CD4-positive, alpha-beta memory T cell (primary cell): Measurements from ENCODE around the gene IFT88. TPM values are rescaled to one million over a fixed set of nuclear protein-coding genes. Genes with fewer than 3 reads are reported as not detected.

ENCODE experiments used
- CTCF ChIA-PET: fragments of 350-600 bp; sonication (Branson Sonifier 250); formaldehyde crosslinking; loops from one replicate; lab custom pipeline; 2021; ENCODE audit warnings: inconsistent platforms; ENCODE audit not compliant: partially characterized antibody; lab: Charles Lee
- POLR2A ChIA-PET: fragments of 350-600 bp; sonication (Branson Sonifier 250); formaldehyde crosslinking; loops from one replicate; lab custom pipeline; 2021; ENCODE audit not compliant: partially characterized antibody; lab: Charles Lee
- DNase-seq, 5 donors: peaks; one replicate each; pipeline versions ENCODE4 v3.0.0 to v3.0.0-alpha.2; 2020 to 2022; ENCODE audit warnings: mixed read lengths in 1 of 5
- H3K27ac ChIP-seq: one replicate; pipeline ENCODE4 v1.7.0; 2013; ENCODE audit warnings: low read depth, low read length
- H3K27me3 ChIP-seq: 2 replicates; pipeline ENCODE4 v1.7.0; 2013; ENCODE audit warnings: mild to moderate bottlenecking, low read length, moderate library complexity; ENCODE audit not compliant: insufficient read depth
- H3K36me3 ChIP-seq: 2 replicates; pipeline ENCODE4 v1.7.0; 2013; ENCODE audit warnings: mild to moderate bottlenecking, low read length, moderate library complexity; ENCODE audit not compliant: insufficient read depth
- H3K4me1 ChIP-seq: 2 replicates; pipeline ENCODE4 v1.7.0; 2013; ENCODE audit warnings: mild to moderate bottlenecking, low read length, moderate library complexity; ENCODE audit not compliant: insufficient read depth
- H3K4me3 ChIP-seq, 2 donors: one replicate each; pipeline ENCODE4 v1.7.0; 2013; ENCODE audit warnings: low read length in 2 of 2, mild to moderate bottlenecking in 1 of 2
- H3K9me3 ChIP-seq, 2 donors: one replicate each; pipeline ENCODE4 v1.7.0; 2013; ENCODE audit warnings: low read length in 2 of 2, control low read depth in 1 of 2; ENCODE audit not compliant: control insufficient read depth in 1 of 2
- H3K27ac Mint-ChIP-seq, 7 donors: one replicate each; pipeline ENCODE4 v1.8.0; 2020 to 2021; ENCODE audit warnings: mixed read lengths in 7 of 7, mild to moderate bottlenecking in 6 of 7, inconsistent platforms in 3 of 7, moderate library complexity in 3 of 7
- H3K27me3 Mint-ChIP-seq, 2 donors: one replicate each; pipeline ENCODE4 v1.8.0; 2020 to 2021; ENCODE audit warnings: mixed read lengths in 2 of 2
- H3K36me3 Mint-ChIP-seq, 2 donors: one replicate each; pipeline ENCODE4 v1.8.0; 2020 to 2021; ENCODE audit warnings: mixed read lengths in 2 of 2, inconsistent platforms in 1 of 2, mild to moderate bottlenecking in 1 of 2
- H3K4me1 Mint-ChIP-seq, 4 donors: one replicate each; pipeline ENCODE4 v1.8.0; 2020 to 2021; ENCODE audit warnings: mixed read lengths in 4 of 4, mild to moderate bottlenecking in 1 of 4
- H3K4me3 Mint-ChIP-seq, 8 donors: one replicate each; pipeline ENCODE4 v1.8.0; 2020 to 2021; ENCODE audit warnings: mixed read lengths in 8 of 8, mild to moderate bottlenecking in 7 of 8, moderate library complexity in 6 of 8, inconsistent platforms in 3 of 8
- H3K9me3 Mint-ChIP-seq, 8 donors: one replicate each; pipeline ENCODE4 v1.8.0; 2020 to 2021; ENCODE audit warnings: mixed read lengths in 8 of 8, mild to moderate bottlenecking in 5 of 8, inconsistent platforms in 3 of 8, moderate library complexity in 1 of 8
- intact Hi-C: fragments of 100-400 bp; cut with micrococcal nuclease; formaldehyde crosslinking; loops from one replicate; pipeline ENCODE4 v1.15.1; 2023
- polyA plus RNA-seq, 2 donors: library from polyadenylated mRNA; unstranded; fragments of 300-500 nt; fragmentation: Illumina TruSeq; gene quantifications; one replicate each; pipeline ENCODE4 v1.2.3, GENCODE V29; 2021
- total RNA-seq, 2 experiments: library from RNA; stranded (reverse); gene quantifications; one replicate each; pipeline ENCODE4 v1.2.3, GENCODE V29; 2021

The IFT88 gene
- total and polyA plus RNA-seq, 4 experiments from 2014 or later, result 5.0 to 9.8 (median 8.0) TPM

- H3K36me3 ChIP-seq, result no peaks in the 10 kb centered on the region
These were observed 142.8 kb downstream of the IFT88 start for GRCh38 chr13:20709782-20710181.

DNA sequence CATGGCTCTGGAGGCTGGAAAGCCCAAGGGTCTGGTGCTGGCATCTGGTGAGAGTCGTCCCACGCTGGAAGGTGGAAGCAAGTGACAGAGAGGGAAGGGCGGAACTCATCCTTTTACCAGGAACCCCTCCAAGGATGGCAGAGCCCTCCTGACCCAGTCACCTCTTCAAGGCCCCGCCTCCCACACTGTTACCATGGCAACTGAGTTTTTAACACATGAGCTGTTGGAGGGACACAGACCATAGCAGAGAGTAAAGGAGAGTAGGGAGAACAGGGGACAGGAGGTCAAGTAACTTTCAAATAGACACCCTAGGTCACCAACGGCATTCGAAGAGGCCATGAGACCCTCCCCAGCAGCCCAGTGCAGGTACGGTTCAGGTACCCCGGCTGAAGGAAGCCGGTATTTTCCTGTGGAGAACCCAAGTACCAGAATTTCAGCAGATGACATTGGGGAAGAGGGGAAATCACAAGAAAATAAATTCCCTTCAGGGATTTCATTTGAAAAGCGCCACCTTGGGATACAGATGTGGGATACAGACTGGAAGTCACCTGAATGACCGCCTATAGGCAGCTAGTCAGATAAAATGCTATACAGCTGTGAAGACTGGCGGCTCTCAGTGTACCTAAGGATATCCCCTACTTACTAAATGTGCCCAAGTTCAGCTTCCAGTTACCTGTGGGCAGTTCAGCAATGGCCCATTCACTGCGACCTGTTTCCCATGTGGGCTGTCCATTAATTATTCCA lies 144.5 kb downstream of the IFT88 start:
- Histone ChIP-seq H3K9me3 (no peaks in the 10 kb centered on the region), H3K27ac (no peak overlapping the region), H3K4me3 (no peak overlapping the region), H3K36me3 (no peaks in the 10 kb centered on the region), H3K4me1 (peaks cover 6% of the 10 kb centered on the region), H3K27me3 (no peaks in the 10 kb centered on the region)
- Mint-ChIP-seq H3K36me3 (no peaks in the 10 kb centered on the region), H3K27ac (no peak overlapping the region), H3K9me3 (no peaks in the 10 kb centered on the region), H3K27me3 (peaks cover 3 to 12% of the 10 kb centered on the region in 2 donors), H3K4me3 (no peak overlapping the region), H3K4me1 (peaks cover 4 to 10% (median 7%) of the 10 kb centered on the region in 4 donors)
- ChIA-PET CTCF (interaction anchor here (0.6 to 9.1 kb wide), 26 partner anchors 9 to 278 kb away, joined by 3 to 90 read pairs (median 4); no protein-coding TSS in a partner anchor), POLR2A (no interaction called here)
- no peak for DNase-seq
- intact Hi-C loops, result loop anchor here (1.0 to 2.0 kb wide), 4 partner anchors 61 to 767 kb away; partner anchors contain the start of gene EEF1AKMT1

More at GRCh38 chr13:20709782-20710181, 142.8 kb downstream of the IFT88 start:
- Mint-ChIP-seq H3K36me3 (no peaks in the 10 kb centered on the region), H3K27ac (no peak overlapping the region), H3K9me3 (no peaks in the 10 kb centered on the region), H3K4me3 (no peak overlapping the region), H3K4me1 (peaks cover 4 to 10% (median 7%) of the 10 kb centered on the region in 4 donors), H3K27me3 (peaks cover 1 to 7% of the 10 kb centered on the region in 2 donors)
- H3K27me3 ChIP-seq, result no peaks in the 10 kb centered on the region
- H3K4me3 ChIP-seq, result no peak overlapping the region
- no peak overlapping the region for H3K27ac ChIP-seq
- DNase-seq, result no peak
- no peaks in the 10 kb centered on the region for H3K9me3 ChIP-seq
- peaks cover 6% of the 10 kb centered on the region for H3K4me1 ChIP-seq
- intact Hi-C loops, result no loop called here
- CTCF ChIA-PET, result interaction anchor here (0.6 to 9.1 kb wide), 9 partner anchors 13 to 768 kb away, joined by 3 to 90 read pairs (median 6); no protein-coding TSS in a partner anchor
- POLR2A ChIA-PET, result no interaction called here

DNA sequence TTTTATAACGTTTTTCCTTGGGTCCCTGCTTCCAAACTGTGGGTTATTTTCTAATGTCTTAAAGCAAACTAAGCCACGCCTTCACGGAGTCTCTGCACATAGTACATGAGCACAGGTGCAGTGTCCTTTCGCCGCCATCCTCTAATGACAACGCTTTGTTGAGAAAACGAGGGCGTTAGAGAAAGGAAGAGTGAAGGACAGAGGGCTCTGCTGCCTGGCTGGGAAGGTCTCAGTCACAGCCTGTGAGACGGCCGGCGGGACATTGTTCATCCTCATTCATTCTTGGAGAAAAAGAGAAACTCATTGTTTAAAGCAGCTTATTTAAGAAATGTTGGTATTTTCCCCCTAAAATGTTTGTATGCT lies 146.0 kb downstream of the IFT88 start:
- Mint-ChIP-seq H3K36me3 (no peaks in the 10 kb centered on the region), H3K27me3 (peaks cover 3 to 12% of the 10 kb centered on the region in 2 donors), H3K27ac (no peak overlapping the region), H3K4me3 (peak overlapping the region in 2 of 8 donors; percentile 21 to 60), H3K4me1 (peaks cover 4 to 10% (median 7%) of the 10 kb centered on the region in 4 donors), H3K9me3 (no peaks in the 10 kb centered on the region)
- Histone ChIP-seq H3K27me3 (no peaks in the 10 kb centered on the region), H3K36me3 (no peaks in the 10 kb centered on the region), H3K9me3 (no peaks in the 10 kb centered on the region), H3K4me1 (peaks cover 6% of the 10 kb centered on the region), H3K4me3 (no peak overlapping the region), H3K27ac (no peak overlapping the region)
- ChIA-PET POLR2A (no interaction called here), CTCF (interaction anchor here (0.8 to 9.1 kb wide), 5 partner anchors 9 to 218 kb away, joined by 3 to 90 read pairs (median 23); no protein-coding TSS in a partner anchor)
- DNase-seq, result no peak
- intact Hi-C loops, result loop anchor here (2.0 kb wide), 2 partner anchors 60 to 766 kb away; partner anchors contain the start of gene EEF1AKMT1

DNA sequence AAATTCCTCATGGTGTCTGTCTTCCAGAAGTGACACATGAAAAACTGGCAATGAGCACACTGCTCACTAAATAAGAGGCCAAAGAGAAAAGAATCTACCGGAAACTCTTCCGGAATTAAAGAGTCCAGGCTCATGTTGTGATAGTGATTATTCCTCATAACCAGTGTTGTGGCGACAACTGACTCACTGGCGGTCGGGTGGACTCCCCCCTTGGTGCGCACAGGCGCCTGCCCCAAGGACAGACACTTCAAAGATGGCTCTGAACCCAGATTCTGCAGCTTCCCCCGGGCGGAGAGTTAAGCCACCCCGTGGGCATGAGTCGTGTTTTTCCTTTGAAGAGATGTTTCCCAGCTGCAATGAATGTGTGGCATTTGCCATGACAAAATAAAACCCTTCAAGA lies 146.8 kb downstream of the IFT88 start:
- Histone ChIP-seq H3K9me3 (no peaks in the 10 kb centered on the region), H3K27ac (no peak overlapping the region), H3K4me3 (no peak overlapping the region), H3K36me3 (no peaks in the 10 kb centered on the region), H3K27me3 (no peaks in the 10 kb centered on the region), H3K4me1 (peaks cover 6% of the 10 kb centered on the region)
- Mint-ChIP-seq H3K4me1 (peaks cover 4 to 10% (median 7%) of the 10 kb centered on the region in 4 donors), H3K9me3 (peaks cover 0 to 1% (median 0%) of the 10 kb centered on the region in 8 donors), H3K27ac (no peak overlapping the region), H3K4me3 (no peak overlapping the region), H3K36me3 (no peaks in the 10 kb centered on the region), H3K27me3 (peaks cover 3 to 12% of the 10 kb centered on the region in 2 donors)
- intact Hi-C loops, result loop anchor here (2.0 kb wide), 2 partner anchors 59 to 765 kb away; partner anchors contain the start of gene EEF1AKMT1
- ChIA-PET POLR2A (no interaction called here), CTCF (interaction anchor here (0.5 to 9.1 kb wide), 7 partner anchors 9 to 220 kb away, joined by 3 to 90 read pairs (median 10); no protein-coding TSS in a partner anchor)
- DNase-seq, result no peak

- CTCF ChIA-PET, result interaction anchor here (0.5 to 9.1 kb wide), 5 partner anchors 114 to 220 kb away, joined by 3 to 90 read pairs (median 10); no protein-coding TSS in a partner anchor
- intact Hi-C loops, result no loop called here
- Mint-ChIP-seq H3K9me3 (peaks cover 0 to 1% (median 0%) of the 10 kb centered on the region in 8 donors), H3K4me3 (no peak overlapping the region), H3K36me3 (no peaks in the 10 kb centered on the region), H3K27me3 (peaks cover 3 to 12% of the 10 kb centered on the region in 2 donors), H3K27ac (peak overlapping the region in 1 of 7 donors; percentile 18), H3K4me1 (peaks cover 4 to 10% (median 7%) of the 10 kb centered on the region in 4 donors)
- no peak overlapping the region for H3K27ac ChIP-seq
- POLR2A ChIA-PET, result no interaction called here
- H3K9me3 ChIP-seq, result no peaks in the 10 kb centered on the region
- H3K4me1 ChIP-seq, result peaks cover 6% of the 10 kb centered on the region
- DNase-seq, result no peak
- no peak overlapping the region for H3K4me3 ChIP-seq
- H3K36me3 ChIP-seq, result no peaks in the 10 kb centered on the region
- H3K27me3 ChIP-seq, result no peaks in the 10 kb centered on the region
These were observed 147.2 kb downstream of the IFT88 start for GRCh38 chr13:20714161-20714560.

DNA sequence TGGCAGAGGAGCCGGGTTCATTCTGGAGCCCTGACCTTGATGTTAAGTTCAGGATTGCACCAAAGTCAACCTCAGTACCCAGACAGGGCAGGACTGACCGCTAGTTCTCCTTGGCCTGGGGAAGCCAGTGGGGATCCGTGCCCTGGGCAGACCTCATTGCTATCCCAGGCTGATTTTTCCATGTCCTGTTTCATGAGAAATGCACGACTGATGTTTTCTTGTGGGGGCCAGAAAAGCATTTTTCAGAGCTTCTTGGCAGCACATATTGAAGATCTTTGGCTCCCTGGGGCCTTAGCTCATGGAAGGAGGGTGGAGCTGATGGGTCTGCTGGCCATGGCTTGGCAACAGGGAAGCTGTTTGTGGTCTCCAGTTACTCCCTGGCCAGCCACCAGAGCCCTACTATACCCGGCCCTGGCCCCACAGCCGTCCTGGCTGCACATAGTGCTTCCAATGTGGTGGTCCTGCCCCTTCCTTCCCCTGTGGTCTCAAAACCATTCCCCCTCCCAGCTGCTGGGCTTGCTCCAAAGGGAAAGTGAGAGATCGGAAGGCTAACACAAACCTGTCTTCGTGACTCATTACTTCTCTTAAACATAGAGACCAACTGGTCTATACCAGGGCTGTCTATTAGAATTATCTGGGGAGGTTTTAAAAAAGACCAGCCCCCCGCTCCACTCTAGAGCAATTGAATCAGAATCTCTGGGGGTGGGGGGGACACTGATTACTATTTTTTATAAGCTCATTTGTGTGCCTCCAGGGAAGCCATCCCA lies 147.8 kb downstream of the IFT88 start:
- H3K4me1 Mint-ChIP-seq, result peaks cover 4 to 10% (median 7%) of the 10 kb centered on the region in 4 donors
- H3K27me3 Mint-ChIP-seq, result peaks cover 3 to 12% of the 10 kb centered on the region in 2 donors
- intact Hi-C loops, result no loop called here
- Histone ChIP-seq H3K36me3 (no peaks in the 10 kb centered on the region), H3K4me1 (peaks cover 6% of the 10 kb centered on the region), H3K27me3 (no peaks in the 10 kb centered on the region), H3K9me3 (no peaks in the 10 kb centered on the region), H3K4me3 (no peak overlapping the region), H3K27ac (no peak overlapping the region)
- no peak overlapping the region for H3K27ac Mint-ChIP-seq
- ChIA-PET CTCF (interaction anchor here (0.6 to 9.1 kb wide), 8 partner anchors 9 to 221 kb away, joined by 3 to 90 read pairs (median 6); partner anchors contain the start of gene IL17D), POLR2A (no interaction called here)
- H3K4me3 Mint-ChIP-seq, result no peak overlapping the region
- H3K36me3 Mint-ChIP-seq, result no peaks in the 10 kb centered on the region
- DNase-seq, result no peak
- peaks cover 0 to 1% (median 0%) of the 10 kb centered on the region in 8 donors for H3K9me3 Mint-ChIP-seq
